ENCODE measurements around the gene CZIB.

CZIB gene

GRCh38 chr1:53220171-53220961, at the start of gene CZIB:
Gene CZIB (minus strand): TSS chr1:53220634. CDS start chr1:53220575, 59 bp downstream.
- H3K4me1 ChIP-seq (ENCODE audit: control insufficient read depth, insufficient read depth, low read length), result peaks cover 9% of the 10 kb centered on the region
- peak within 1 kb of the TSS; percentile 99 for H3K27ac ChIP-seq (ENCODE audit: low read depth, low read length)
- H3K27me3 ChIP-seq (ENCODE audit: control insufficient read depth, insufficient read depth, low read length), result no peaks in the 10 kb centered on the region
- H3K36me3 ChIP-seq (ENCODE audit: control insufficient read depth, insufficient read depth, low read length), result peaks cover 7% of the 10 kb centered on the region
- H3K9ac ChIP-seq (ENCODE audit: low read length), result peak within 1 kb of the TSS; percentile 95
- H3K4me3 ChIP-seq (ENCODE audit: low read length), result peak within 1 kb of the TSS; percentile 96

GRCh38 chr1:53270107-53270506, 49.7 kb upstream of the CZIB start:
- Histone ChIP-seq H3K27me3 (ENCODE audit: control insufficient read depth, insufficient read depth, low read length) (no peaks in the 10 kb centered on the region), H3K36me3 (ENCODE audit: control insufficient read depth, insufficient read depth, low read length) (no peaks in the 10 kb centered on the region), H3K4me1 (ENCODE audit: control insufficient read depth, insufficient read depth, low read length) (no peaks in the 10 kb centered on the region), H3K9ac (ENCODE audit: low read length) (no peak overlapping the region), H3K27ac (ENCODE audit: low read depth, low read length) (no peak overlapping the region), H3K4me3 (ENCODE audit: low read length) (no peak overlapping the region)

- H3K27ac ChIP-seq (ENCODE audit: low read depth, low read length), result no peak overlapping the region
- H3K9ac ChIP-seq (ENCODE audit: low read length), result no peak overlapping the region
- H3K27me3 ChIP-seq (ENCODE audit: control insufficient read depth, insufficient read depth, low read length), result no peaks in the 10 kb centered on the region
- no peaks in the 10 kb centered on the region for H3K4me1 ChIP-seq (ENCODE audit: control insufficient read depth, insufficient read depth, low read length)
- H3K4me3 ChIP-seq (ENCODE audit: low read length), result no peak overlapping the region
- no peaks in the 10 kb centered on the region for H3K36me3 ChIP-seq (ENCODE audit: control insufficient read depth, insufficient read depth, low read length)
Measured at GRCh38 chr1:53267761-53268160, 47.3 kb upstream of the CZIB start.

- H3K4me3 ChIP-seq (ENCODE audit: low read length), result no peak overlapping the region
- no peaks in the 10 kb centered on the region for H3K27me3 ChIP-seq (ENCODE audit: control insufficient read depth, insufficient read depth, low read length)
- H3K27ac ChIP-seq (ENCODE audit: low read depth, low read length), result no peak overlapping the region
- H3K9ac ChIP-seq (ENCODE audit: low read length), result no peak overlapping the region
- H3K4me1 ChIP-seq (ENCODE audit: control insufficient read depth, insufficient read depth, low read length), result no peaks in the 10 kb centered on the region
- H3K36me3 ChIP-seq (ENCODE audit: control insufficient read depth, insufficient read depth, low read length), result no peaks in the 10 kb centered on the region
Measured at GRCh38 chr1:53266038-53266437, 45.6 kb upstream of the CZIB start.

- Histone ChIP-seq H3K36me3 (ENCODE audit: control insufficient read depth, insufficient read depth, low read length) (no peaks in the 10 kb centered on the region), H3K27me3 (ENCODE audit: control insufficient read depth, insufficient read depth, low read length) (no peaks in the 10 kb centered on the region), H3K4me3 (ENCODE audit: low read length) (no peak overlapping the region), H3K27ac (ENCODE audit: low read depth, low read length) (no peak overlapping the region), H3K4me1 (ENCODE audit: control insufficient read depth, insufficient read depth, low read length) (no peaks in the 10 kb centered on the region), H3K9ac (ENCODE audit: low read length) (no peak overlapping the region)
Measured at GRCh38 chr1:53265581-53265980, 45.1 kb upstream of the CZIB start.

GRCh38 chr1:53264048-53264447, 43.6 kb upstream of the CZIB start:
- Histone ChIP-seq H3K36me3 (ENCODE audit: control insufficient read depth, insufficient read depth, low read length) (no peaks in the 10 kb centered on the region), H3K27ac (ENCODE audit: low read depth, low read length) (no peak overlapping the region), H3K4me3 (ENCODE audit: low read length) (no peak overlapping the region), H3K4me1 (ENCODE audit: control insufficient read depth, insufficient read depth, low read length) (no peaks in the 10 kb centered on the region), H3K9ac (ENCODE audit: low read length) (no peak overlapping the region), H3K27me3 (ENCODE audit: control insufficient read depth, insufficient read depth, low read length) (no peaks in the 10 kb centered on the region)

- no peak overlapping the region for H3K27ac ChIP-seq (ENCODE audit: low read depth, low read length)
- no peak overlapping the region for H3K9ac ChIP-seq (ENCODE audit: low read length)
- H3K27me3 ChIP-seq (ENCODE audit: control insufficient read depth, insufficient read depth, low read length), result no peaks in the 10 kb centered on the region
- no peak overlapping the region for H3K4me3 ChIP-seq (ENCODE audit: low read length)
- H3K4me1 ChIP-seq (ENCODE audit: control insufficient read depth, insufficient read depth, low read length), result no peaks in the 10 kb centered on the region
- H3K36me3 ChIP-seq (ENCODE audit: control insufficient read depth, insufficient read depth, low read length), result no peaks in the 10 kb centered on the region
Measured at GRCh38 chr1:53262000-53262399, 41.6 kb upstream of the CZIB start.

GRCh38 chr1:53260631-53261247, 40.3 kb upstream of the CZIB start:
- Histone ChIP-seq H3K4me1 (ENCODE audit: control insufficient read depth, insufficient read depth, low read length) (no peaks in the 10 kb centered on the region), H3K27ac (ENCODE audit: low read depth, low read length) (no peak overlapping the region), H3K4me3 (ENCODE audit: low read length) (no peak overlapping the region), H3K9ac (ENCODE audit: low read length) (no peak overlapping the region), H3K27me3 (ENCODE audit: control insufficient read depth, insufficient read depth, low read length) (no peaks in the 10 kb centered on the region), H3K36me3 (ENCODE audit: control insufficient read depth, insufficient read depth, low read length) (no peaks in the 10 kb centered on the region)

- H3K27ac ChIP-seq (ENCODE audit: low read depth, low read length), result no peak overlapping the region
- H3K27me3 ChIP-seq (ENCODE audit: control insufficient read depth, insufficient read depth, low read length), result no peaks in the 10 kb centered on the region
- no peaks in the 10 kb centered on the region for H3K36me3 ChIP-seq (ENCODE audit: control insufficient read depth, insufficient read depth, low read length)
- H3K4me1 ChIP-seq (ENCODE audit: control insufficient read depth, insufficient read depth, low read length), result no peaks in the 10 kb centered on the region
- H3K9ac ChIP-seq (ENCODE audit: low read length), result no peak overlapping the region
- H3K4me3 ChIP-seq (ENCODE audit: low read length), result no peak overlapping the region
Measured at GRCh38 chr1:53259932-53260331, 39.5 kb upstream of the CZIB start.

GRCh38 chr1:53258216-53258615, 37.8 kb upstream of the CZIB start:
- Histone ChIP-seq H3K4me1 (ENCODE audit: control insufficient read depth, insufficient read depth, low read length) (no peaks in the 10 kb centered on the region), H3K36me3 (ENCODE audit: control insufficient read depth, insufficient read depth, low read length) (no peaks in the 10 kb centered on the region), H3K27ac (ENCODE audit: low read depth, low read length) (no peak overlapping the region), H3K27me3 (ENCODE audit: control insufficient read depth, insufficient read depth, low read length) (no peaks in the 10 kb centered on the region), H3K9ac (ENCODE audit: low read length) (no peak overlapping the region), H3K4me3 (ENCODE audit: low read length) (no peak overlapping the region)

GRCh38 chr1:53257454-53258081, 37.1 kb upstream of the CZIB start:
- Histone ChIP-seq H3K36me3 (ENCODE audit: control insufficient read depth, insufficient read depth, low read length) (no peaks in the 10 kb centered on the region), H3K4me1 (ENCODE audit: control insufficient read depth, insufficient read depth, low read length) (no peaks in the 10 kb centered on the region), H3K27ac (ENCODE audit: low read depth, low read length) (no peak overlapping the region), H3K9ac (ENCODE audit: low read length) (no peak overlapping the region), H3K4me3 (ENCODE audit: low read length) (no peak overlapping the region), H3K27me3 (ENCODE audit: control insufficient read depth, insufficient read depth, low read length) (no peaks in the 10 kb centered on the region)

- Histone ChIP-seq H3K4me3 (ENCODE audit: low read length) (no peak overlapping the region), H3K9ac (ENCODE audit: low read length) (no peak overlapping the region), H3K4me1 (ENCODE audit: control insufficient read depth, insufficient read depth, low read length) (no peaks in the 10 kb centered on the region), H3K27me3 (ENCODE audit: control insufficient read depth, insufficient read depth, low read length) (no peaks in the 10 kb centered on the region), H3K36me3 (ENCODE audit: control insufficient read depth, insufficient read depth, low read length) (no peaks in the 10 kb centered on the region), H3K27ac (ENCODE audit: low read depth, low read length) (no peak overlapping the region)
Measured at GRCh38 chr1:53256511-53257453, 36.3 kb upstream of the CZIB start.

Measured in rectal smooth muscle tissue (tissue), 1 donor.